H4 (cell line): ENCODE results near the gene HDAC6. TPM values are rescaled to one million over a fixed set of nuclear protein-coding genes. Genes with fewer than 3 reads are reported as not detected.

Experiments used
- DNase-seq: peaks from one replicate; pipeline ENCODE4 v3.0.0-alpha.2; 2015; ENCODE audit warnings: low spot score
- total RNA-seq: library from RNA; depleted of rRNA; stranded (reverse); fragments of >200 nt; shearing (Covaris generic); gene quantifications from 2 replicates; pipeline ENCODE4 v1.2.3, GENCODE V29; 2014; rRNA removed

Gene HDAC6
- 18.7 and 25.2 TPM in 2 replicates for total RNA-seq

- peak; percentile 98 for DNase-seq
These were observed at the start of gene HDAC6 for GRCh38 chrX:48801280-48802088. HDAC6 (plus strand) TSS chrX:48802067; CDS start chrX:48802693, 626 bp downstream.

DNA sequence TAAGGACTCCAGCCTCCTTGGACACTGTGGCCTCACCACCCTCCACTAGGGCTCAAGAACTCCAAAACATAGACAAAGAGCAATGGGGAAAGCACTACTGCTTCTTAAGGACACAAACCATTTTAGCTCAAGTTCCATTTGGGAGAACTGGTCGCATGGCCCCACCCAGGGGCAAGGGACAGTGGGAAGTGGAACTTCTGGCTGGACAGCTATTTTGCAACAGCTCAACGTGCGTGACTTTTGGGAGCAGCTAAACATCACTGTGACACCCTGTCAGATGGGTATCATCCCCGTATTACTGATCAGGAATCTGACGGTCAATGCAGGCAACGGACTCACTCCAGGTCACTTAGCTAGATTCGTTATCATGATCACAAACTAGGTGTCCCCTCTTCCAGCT lies 49.4 kb upstream of the HDAC6 start:
- no peak for DNase-seq

GRCh38 chrX:48753708-48754228 lies 48.1 kb upstream of the HDAC6 start:
- no peak for DNase-seq

GRCh38 chrX:48754238-48754637 lies 47.6 kb upstream of the HDAC6 start:
- DNase-seq: no peak

- DNase-seq: peak; percentile 9
These were observed 40.0 kb upstream of the HDAC6 start, which contains the start of gene GLOD5 for GRCh38 chrX:48761674-48762471. GLOD5 (plus strand) TSS chrX:48761747; CDS start chrX:48761791, 44 bp downstream.

DNA sequence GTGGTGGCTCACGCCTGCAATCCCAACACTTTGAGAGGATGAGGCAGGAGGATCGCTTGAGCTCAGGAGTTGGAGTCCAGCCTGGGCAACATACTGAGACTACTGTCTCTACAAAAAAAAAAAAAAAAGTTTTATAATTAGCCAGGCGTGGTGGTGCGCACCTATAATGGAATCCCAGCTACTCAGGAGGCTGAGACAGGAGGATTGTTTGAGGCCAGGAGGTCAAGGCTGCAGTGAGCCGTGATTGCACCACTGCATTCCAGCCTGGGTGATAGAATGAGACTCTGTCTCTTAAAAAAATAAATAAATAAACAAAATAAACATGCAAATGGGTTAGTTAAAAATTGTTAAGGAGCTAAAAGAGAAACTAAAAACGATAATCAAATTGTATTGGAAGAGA lies 32.6 kb upstream of the HDAC6 start:
- no peak for DNase-seq

GRCh38 chrX:48770296-48770695 lies 31.6 kb upstream of the HDAC6 start:
- DNase-seq: no peak

DNA sequence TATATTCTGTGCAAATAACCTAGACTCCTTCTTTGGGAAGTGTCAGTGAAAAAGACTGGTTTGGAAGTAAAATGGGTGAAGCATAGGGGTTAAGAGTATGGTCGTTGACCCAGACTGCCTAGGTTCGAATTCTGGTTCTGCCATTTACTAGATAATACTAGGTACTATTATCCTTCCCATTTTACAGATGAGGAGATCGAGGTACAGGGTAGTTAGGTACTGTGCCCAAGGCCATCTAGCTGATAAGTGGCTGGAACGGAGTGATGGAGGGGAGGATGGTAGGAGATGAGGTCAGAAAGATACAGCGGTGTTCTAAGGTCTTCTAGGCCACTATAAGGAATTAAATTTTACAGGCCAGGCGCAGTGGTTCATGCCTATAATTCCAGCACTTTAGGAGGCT lies 29.3 kb upstream of the HDAC6 start:
- DNase-seq: no peak

DNA sequence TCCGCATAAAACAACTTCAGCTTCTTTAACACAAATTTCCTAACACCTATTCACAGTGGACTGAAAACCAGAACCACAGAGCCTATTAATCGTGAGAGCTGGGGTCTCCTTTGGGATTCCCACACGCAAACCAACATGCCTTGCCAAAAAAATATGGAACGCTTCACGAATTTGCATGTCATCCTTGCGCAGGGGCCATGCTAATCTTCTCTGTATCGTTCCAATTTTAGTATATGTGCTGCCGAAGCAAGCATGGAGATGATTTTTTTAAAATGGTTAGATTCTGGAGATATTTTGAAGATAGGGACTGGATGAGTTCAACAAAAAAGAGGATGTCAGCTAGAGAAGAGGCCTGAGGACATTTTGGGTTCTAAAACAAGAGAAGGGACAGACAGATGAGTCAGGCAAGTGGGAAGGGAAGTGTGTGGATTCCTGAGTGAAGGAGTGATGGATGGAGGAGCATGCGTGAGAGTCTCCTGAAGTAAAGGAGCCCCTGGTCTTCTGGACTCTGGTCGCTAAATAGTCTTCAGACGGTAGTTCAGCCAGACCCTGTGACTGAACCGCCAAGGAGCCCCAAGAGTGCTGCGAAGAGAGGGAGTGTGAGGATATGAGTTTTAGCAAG lies 24.9 kb upstream of the HDAC6 start:
- no peak for DNase-seq

DNA sequence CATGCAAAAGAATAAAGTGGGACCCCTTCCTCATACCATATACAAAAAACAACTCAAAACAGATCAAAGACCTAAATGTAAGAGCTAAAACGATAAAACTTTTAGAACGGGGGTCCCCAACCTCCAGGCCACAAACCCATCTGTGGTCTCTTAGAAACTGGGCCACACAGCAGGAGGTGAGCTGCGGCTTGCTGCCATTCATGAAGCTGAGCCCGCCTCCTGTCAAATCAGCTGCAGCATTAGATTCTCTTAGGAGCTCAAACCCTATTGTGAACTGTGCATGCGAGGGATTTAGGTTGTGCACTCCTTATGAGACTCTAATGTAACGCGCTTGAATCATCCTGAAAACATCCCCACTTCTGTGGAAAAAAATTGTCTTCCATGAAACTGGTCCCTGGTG lies 22.5 kb upstream of the HDAC6 start:
- no peak for DNase-seq

DNA sequence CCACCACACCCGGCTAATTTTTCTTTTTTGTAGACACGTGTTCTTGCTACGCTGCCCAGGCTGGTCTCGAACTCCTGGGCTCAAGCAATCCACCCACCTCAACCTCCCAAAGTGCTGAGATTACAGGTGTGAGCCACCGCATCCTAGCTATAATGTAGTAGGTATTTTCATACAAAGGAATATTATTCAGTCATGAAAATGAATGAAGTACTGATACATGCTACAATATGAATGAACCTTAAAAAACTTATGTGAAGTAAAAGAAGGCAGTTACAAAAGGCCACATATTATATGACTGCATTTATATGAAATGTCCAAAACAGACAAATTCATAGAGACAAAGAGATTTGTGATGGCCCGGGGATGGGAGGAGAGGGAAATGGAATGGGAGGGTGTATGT lies 20.2 kb upstream of the HDAC6 start:
- DNase-seq: no peak

- DNase-seq: no peak
These were observed 19.7 kb upstream of the HDAC6 start for GRCh38 chrX:48782216-48782615.

- DNase-seq: no peak
These were observed 19.1 kb upstream of the HDAC6 start for GRCh38 chrX:48782795-48783194.

GRCh38 chrX:48784726-48785125 lies 17.1 kb upstream of the HDAC6 start:
- DNase-seq: no peak

GRCh38 chrX:48785186-48785539 lies 16.7 kb upstream of the HDAC6 start:
- DNase-seq: no peak

- DNase-seq: no peak
These were observed 16.2 kb upstream of the HDAC6 start for GRCh38 chrX:48785540-48786214.

DNA sequence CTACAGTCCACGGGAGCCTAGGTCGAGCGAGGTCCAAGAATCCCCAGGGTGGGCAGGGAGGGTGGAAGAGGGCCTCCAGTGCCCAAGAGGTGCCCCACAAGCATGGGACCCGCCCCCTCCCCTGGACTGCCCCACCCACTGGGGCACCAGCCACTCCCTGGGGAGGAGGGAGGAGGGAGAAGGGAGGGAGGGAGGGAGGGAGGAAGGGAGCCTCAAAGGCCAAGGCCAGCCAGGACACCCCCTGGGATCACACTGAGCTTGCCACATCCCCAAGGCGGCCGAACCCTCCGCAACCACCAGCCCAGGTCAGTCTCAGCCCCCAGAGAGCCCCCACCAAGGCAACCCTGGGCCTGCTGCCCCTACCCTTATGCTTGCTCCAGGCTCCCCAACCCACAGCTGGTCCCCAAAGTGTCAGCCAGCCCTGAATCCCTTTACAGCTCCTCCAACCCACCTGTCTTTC lies 15.5 kb upstream of the HDAC6 start, which contains the start of gene GATA1:
Gene GATA1, plus strand, starts transcription at position 250 of the 460 bp plus-strand sequence. CDS start 4,520 bp downstream, outside the sequence.
- DNase-seq: no peak

DNA sequence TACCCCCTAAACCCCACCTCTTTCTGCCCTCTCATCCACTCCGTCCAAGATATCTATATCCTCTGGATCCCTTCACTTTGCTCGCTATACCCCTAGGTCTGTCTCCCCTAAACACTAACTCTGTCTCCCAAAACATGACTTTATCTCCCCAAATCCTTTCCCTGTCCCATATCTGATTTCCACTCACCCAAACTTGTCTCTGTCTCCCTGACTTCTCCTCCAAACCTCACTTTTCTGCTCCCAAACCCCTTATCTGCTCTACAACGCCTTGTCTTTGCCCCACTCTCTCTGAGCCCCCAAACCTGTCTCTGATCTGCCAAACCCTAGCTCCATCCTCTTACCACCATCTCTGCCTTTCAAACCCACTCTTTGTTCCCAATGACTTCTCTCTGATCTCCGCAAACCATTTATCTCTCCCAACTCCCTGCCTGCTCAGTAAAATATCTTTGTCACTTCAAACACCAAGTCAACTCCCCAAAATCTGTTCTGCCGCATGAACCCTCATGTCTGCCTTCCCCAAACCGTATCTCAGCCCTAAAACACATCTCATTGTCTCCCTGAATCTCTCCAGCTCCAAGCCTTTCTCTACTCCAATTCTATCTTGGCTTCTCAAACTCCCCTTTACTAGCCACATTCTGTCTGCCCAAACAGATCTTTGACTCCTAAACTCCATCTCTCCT lies 14.9 kb upstream of the HDAC6 start:
- DNase-seq: no peak

- no peak for DNase-seq
These were observed 14.1 kb upstream of the HDAC6 start for GRCh38 chrX:48787505-48788443.
